HepG2 (cell line): Measurements from ENCODE around the gene PTPRO. TPM values are rescaled to one million over a fixed set of nuclear protein-coding genes. Genes with fewer than 3 reads are reported as not detected.

Experiments
- ATAC-seq: fragments of 200-7000 bp; cut with Tn5 transposase; 3 replicates; pipeline ENCODE4 v1.9.1; 2020; ENCODE audit warnings: mild to moderate bottlenecking, moderate library complexity
- BruUV-seq: library from RNA; stranded (reverse); fragments of 400-500 nt; replicated peaks from 2 replicates; lab custom pipeline; 2021; lab: Mats Ljungman, UMichigan
- CTCF ChIA-PET: fragments of 300-600 bp; formaldehyde crosslinking; extraction: SDS; loops from one replicate; lab custom pipeline; 2021; ENCODE audit warnings: low total read pairs, inconsistent platforms, low intra/inter-chr PET ratio; lab: Yijun Ruan, JAX
- POLR2A ChIA-PET: fragments of 350-600 bp; sonication (Branson Sonifier 250); formaldehyde crosslinking; loops from one replicate; lab custom pipeline; 2020; ENCODE audit warnings: antibody characterized with exemption, inconsistent platforms; lab: Yijun Ruan, JAX
- DNase-seq: peaks from one replicate; pipeline ENCODE4 v3.0.0-alpha.2; 2015; ENCODE audit warnings: low spot score
- FAIRE-seq: peaks from 3 replicates; lab custom pipeline; 2011; peaks lifted over from hg19 to GRCh38; lab: Jason Lieb, UNC
- H2AFZ ChIP-seq: one replicate; pipeline ENCODE4 v1.6.1; 2011; ENCODE audit warnings: low read length, inconsistent platforms
- H3K27ac ChIP-seq: fragments of 300-600 bp; 3 replicates; pipeline ENCODE4 v1.8.0; 2011; ENCODE audit warnings: mixed run types, mild to moderate bottlenecking, mixed read lengths, low read length, inconsistent platforms; ENCODE audit not compliant: insufficient read depth; ENCODE audit errors: extremely low read length
- H3K27me3 ChIP-seq, 2 experiments: fragments of 200-600 bp in 1 of 2; 2 replicates in 1 of 2; 3 replicates in 1 of 2; pipeline versions ENCODE4 v1.6.0 to v1.8.0; 2011; ENCODE audit warnings: low read length in 2 of 2, mild to moderate bottlenecking in 2 of 2, moderate library complexity in 2 of 2, inconsistent platforms in 1 of 2; ENCODE audit not compliant: insufficient read depth in 2 of 2, control insufficient read depth in 1 of 2
- H3K36me3 ChIP-seq, 2 experiments: fragments of 200-600 bp in 1 of 2; replicated peaks in 1 of 2; 2 replicates in 1 of 2; 3 replicates in 1 of 2; pipeline versions ENCODE4 v1.5.1 to v1.8.0; 2011; ENCODE audit warnings: low read length in 2 of 2, inconsistent platforms in 1 of 2; ENCODE audit not compliant: insufficient read depth in 2 of 2, control insufficient read depth in 1 of 2
- H3K4me1 ChIP-seq: 2 replicates; pipeline ENCODE4 v1.5.1; 2012; ENCODE audit warnings: low read length, inconsistent platforms; ENCODE audit not compliant: insufficient read depth
- H3K4me2 ChIP-seq: 2 replicates; pipeline ENCODE4 v1.6.0; 2011; ENCODE audit warnings: low read depth, low read length, inconsistent platforms
- H3K4me3 ChIP-seq, 3 experiments: fragments of 200-600 bp in 1 of 3; sonication (generic), shearing (Covaris generic) in 1 of 3; replicated peaks in 1 of 3; 2 replicates each; pipeline ENCODE4 v1.5.1; 2011 to 2016; ENCODE audit warnings: low read length in 3 of 3, inconsistent platforms in 2 of 3, low read depth in 2 of 3, mild to moderate bottlenecking in 2 of 3, control low read depth in 1 of 3, mixed read lengths in 1 of 3; ENCODE audit not compliant: insufficient read depth in 1 of 3
- H3K79me2 ChIP-seq: one replicate; pipeline ENCODE4 v1.6.1; 2011; ENCODE audit warnings: low read length, inconsistent platforms; ENCODE audit not compliant: insufficient read depth
- H3K9ac ChIP-seq: 2 replicates; pipeline ENCODE4 v1.6.0; 2011; ENCODE audit warnings: mild to moderate bottlenecking, low read depth, low read length, inconsistent platforms; ENCODE audit not compliant: insufficient read depth
- H3K9me3 ChIP-seq: 2 replicates; pipeline ENCODE4 v1.5.1; 2012; ENCODE audit warnings: mild to moderate bottlenecking, low read length
- H4K20me1 ChIP-seq: 2 replicates; pipeline ENCODE4 v1.6.0; 2011; ENCODE audit warnings: inconsistent platforms, mild to moderate bottlenecking, low read length, moderate library complexity; ENCODE audit not compliant: insufficient read depth
- BRF2 ChIP-seq: sonication (generic); formaldehyde crosslinking; IDR thresholded peaks from 2 replicates; pipeline ENCODE4 v1.8.1; 2022; ENCODE audit warnings: mild to moderate bottlenecking, missing genetic modification reagents
- CTCF ChIP-seq: sonication (generic); formaldehyde crosslinking; IDR thresholded peaks from 2 replicates; pipeline ENCODE4 v1.5.0; 2020; ENCODE audit warnings: mild to moderate bottlenecking, missing genetic modification reagents, moderate library complexity
- RAD21 ChIP-seq: fragments of 450-650 bp; formaldehyde crosslinking; IDR thresholded peaks from 2 replicates; pipeline ENCODE4 v1.5.0; 2020; ENCODE audit warnings: mild to moderate bottlenecking
- SMC3 ChIP-seq: IDR thresholded peaks from 2 replicates; pipeline ENCODE4 v1.6.1; 2011; ENCODE audit warnings: low read length, improper control_type of control experiment
- STAG1 ChIP-seq: sonication (generic); formaldehyde crosslinking; IDR thresholded peaks from 2 replicates; pipeline ENCODE4 v1.4.0; 2020; ENCODE audit warnings: missing genetic modification reagents
- ZBTB1 ChIP-seq: sonication (generic); formaldehyde crosslinking; IDR thresholded peaks from 2 replicates; pipeline ENCODE4 v1.4.0; 2020; ENCODE audit warnings: missing genetic modification reagents, borderline replicate concordance
- ZNF609 ChIP-seq: sonication (generic); formaldehyde crosslinking; IDR thresholded peaks from 2 replicates; pipeline ENCODE4 v1.4.0; 2020; ENCODE audit warnings: mild to moderate bottlenecking, missing genetic modification reagents, borderline replicate concordance
- ZNF691 ChIP-seq: sonication (generic); formaldehyde crosslinking; IDR thresholded peaks from 2 replicates; pipeline ENCODE4 v1.4.0; 2020; ENCODE audit warnings: missing genetic modification reagents, low read depth, mild to moderate bottlenecking, borderline replicate concordance
- ZNF781 ChIP-seq: sonication (generic); formaldehyde crosslinking; IDR thresholded peaks from 2 replicates; pipeline ENCODE4 v1.5.1; 2020; ENCODE audit warnings: borderline replicate concordance, mild to moderate bottlenecking, missing genetic modification reagents; ENCODE audit errors: not compliant biosample characterization
- WGBS: methylation state at CpG from one replicate; pipeline ENCODE4 v1.1.6; 2017; ENCODE audit warnings: low lambda C conversion rate; 5-methylcytosine and 5-hydroxymethylcytosine counted together
- in situ Hi-C: cut with HindIII; loops from 2 replicates; pipeline ENCODE4 v1.10.0; 2017; ENCODE audit warnings: low pct_unique_long_range_greater_than_20kb; ENCODE audit not compliant: extremely low pct_ligation_motif_present
- intact Hi-C: fragments of 100-400 bp; cut with micrococcal nuclease; formaldehyde crosslinking; loops from one replicate; pipeline ENCODE4 v1.10.0; 2022; ENCODE audit not compliant: unreplicated experiment
- polyA plus RNA-seq, 8 experiments: library from polyadenylated mRNA; depleted of rRNA in 3 of 8; stranded (reverse) in 7 of 8; unstranded in 1 of 8; fragments of >200 nt; fragmentation: Illumina TruSeq in 4 of 8; extraction: Trizol in 4 of 8; gene quantifications; 2 replicates each; pipeline versions ENCODE4 v1.2.1 to v1.2.3, GENCODE V29; 2011 to 2016; ENCODE audit warnings: low read depth in 4 of 8, missing spikeins in 1 of 8, mixed read lengths in 1 of 8; ENCODE audit not compliant: insufficient read depth in 1 of 8
- total RNA-seq, 5 experiments: library from RNA; depleted of rRNA; stranded (reverse); fragments of >200 nt; fragmentation: Illumina TruSeq; extraction: Trizol; gene quantifications; 2 replicates each; pipeline ENCODE4 v1.2.3, GENCODE V29; 2016; ENCODE audit warnings: low read depth in 1 of 5

The PTPRO gene
- total and polyA plus RNA-seq, 2 of the 13 experiments (the other 11 are each of a cell fraction or from before 2014, with no cell fraction given) = 0.04 TPM; not detected in 1

- Histone ChIP-seq H3K4me3 (no peak overlapping the region), H3K27ac (no peak overlapping the region), H3K27me3 (peaks cover 0 to 6% of the 10 kb centered on the region in 2 experiments; a peak in 1 of 5 replicates), H3K4me2 (no peak overlapping the region), H3K4me1 (peaks cover 15% of the 10 kb centered on the region; the same call in 1 of the 2 replicates), H3K36me3 (no peaks in the 10 kb centered on the region), H3K9me3 (no peaks in the 10 kb centered on the region), H2AFZ (no peak overlapping the region), H3K79me2 (no peaks in the 10 kb centered on the region), H4K20me1 (no peaks in the 10 kb centered on the region), H3K9ac (no peak overlapping the region)
- FAIRE-seq (no peak), ATAC-seq (peak; percentile 88), DNase-seq (peak; percentile 55)
- ChIA-PET POLR2A (no interaction called here), CTCF (interaction anchor here (1.1 to 3.3 kb wide), 4 partner anchors 52 to 367 kb away, joined by 3 to 17 read pairs (median 5); no protein-coding TSS in a partner anchor)
- intact Hi-C loops = loop anchor here (1.0 kb wide), 2 partner anchors 52 to 324 kb away; no protein-coding TSS in a partner anchor
- BruUV-seq = no TSS peak
- in situ Hi-C loops = loop anchor here (5.0 kb wide), 1 partner anchor 325 kb away; no protein-coding TSS in a partner anchor
- WGBS = 14% methylated on average over 3 of the region's 3 CpGs
- TF ChIP-seq BRF2 (CRISPR knock-in tag) = no peak
- TF ChIP-seq STAG1 (CRISPR knock-in tag) = peak; percentile 87
- TF ChIP-seq SMC3 = peak; percentile 68
- no peak for TF ChIP-seq ZBTB1 (CRISPR knock-in tag)
- no peak for TF ChIP-seq ZNF781 (CRISPR knock-in tag)
- TF ChIP-seq RAD21 (CRISPR knock-in tag) = 0 out of 2 replicates have a peak, but pooled peaks have one; percentile 21
- TF ChIP-seq CTCF = peak; percentile 74
- TF ChIP-seq ZNF691 (CRISPR knock-in tag) = no peak
- TF ChIP-seq ZNF609 (CRISPR knock-in tag) = no peak
Observed at GRCh38 chr12:15532364-15532977, 210.2 kb downstream of the PTPRO start.
